Bone marrow (tissue), 2 donors: ENCODE data around the gene ZNF516.

ENCODE experiments used
- DNase-seq, 2 donors: peaks; one replicate each; lab custom pipeline; 2025; lab: John Stamatoyannopoulos, UW

The ZNF516 gene

DNA sequence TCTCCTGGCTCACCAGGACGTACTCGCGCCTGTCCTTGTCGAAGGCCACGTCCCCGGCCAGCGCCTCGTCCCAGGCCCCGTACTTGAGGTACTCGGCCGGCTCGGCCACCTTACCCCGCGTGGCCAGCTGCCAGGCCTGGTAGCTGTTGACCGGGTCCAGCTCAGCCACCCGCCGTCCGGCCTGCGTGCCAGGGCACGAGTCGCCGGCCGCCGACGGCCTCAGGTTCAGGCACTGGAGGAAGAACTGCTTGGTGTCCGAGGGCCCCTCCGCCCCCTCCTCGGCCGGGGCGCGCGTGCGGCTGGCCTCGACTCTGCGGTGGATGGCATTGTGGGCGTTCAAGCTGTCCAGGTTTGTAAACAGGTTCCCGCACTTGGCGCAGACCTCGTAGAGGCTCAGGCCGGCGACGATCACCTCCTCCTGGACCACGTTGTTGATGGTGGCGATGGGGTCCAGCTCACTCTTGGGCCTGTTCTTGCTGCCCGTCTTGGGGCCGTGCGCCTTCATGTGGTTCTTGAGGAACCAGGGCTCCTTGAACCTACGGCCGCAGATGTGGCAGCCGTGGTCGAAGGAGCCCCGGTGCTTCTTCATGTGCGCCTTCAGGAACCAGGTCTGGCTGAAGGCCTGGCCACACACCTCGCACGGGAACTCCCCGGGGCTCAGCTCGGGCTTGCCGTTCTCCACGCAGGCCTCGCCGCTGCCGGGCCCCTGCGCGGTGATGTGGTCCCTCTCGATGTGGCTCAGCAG, 53.2 kb downstream of the ZNF516 start:
- no peak for DNase-seq

DNA sequence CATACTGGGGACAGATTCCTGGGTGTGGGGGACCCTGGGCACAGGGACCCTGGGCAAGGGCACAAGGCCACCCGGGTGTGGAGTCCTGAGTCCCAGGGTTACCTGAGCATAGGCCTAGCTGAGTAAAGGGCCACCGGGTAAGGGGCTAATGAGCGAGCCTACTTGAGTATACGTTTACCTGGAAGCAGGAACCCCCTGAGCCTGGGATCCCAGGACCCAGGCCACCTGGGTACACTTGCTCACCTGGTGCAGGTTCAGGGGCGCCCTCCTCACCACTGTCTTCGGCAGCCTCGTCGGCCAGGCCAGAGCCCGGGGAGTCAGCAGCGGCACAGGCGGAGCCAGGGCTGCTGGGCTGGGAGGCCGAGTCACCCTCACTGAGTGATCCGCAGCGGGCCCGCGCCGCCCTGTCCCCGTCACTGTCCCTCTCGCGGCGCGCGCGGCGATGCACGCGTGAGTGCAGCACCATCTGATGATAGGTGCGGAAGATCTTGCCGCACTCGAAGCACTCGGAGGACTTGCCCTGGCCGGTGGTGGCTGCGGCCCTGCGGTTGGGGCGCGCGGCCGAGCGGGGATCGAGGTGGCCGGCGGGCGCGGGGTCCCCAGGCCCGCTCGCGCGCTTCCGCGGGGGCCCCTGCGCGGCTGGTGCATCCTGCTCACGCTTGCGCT, 53.9 kb downstream of the ZNF516 start:
- no peak for DNase-seq

GRCh38 chr18:76437910-76438309, 57.1 kb downstream of the ZNF516 start:
- DNase-seq = no peak

GRCh38 chr18:76437011-76437410, 58.0 kb downstream of the ZNF516 start:
- DNase-seq = no peak

GRCh38 chr18:76436342-76436741, 58.7 kb downstream of the ZNF516 start:
- DNase-seq = no peak

DNA sequence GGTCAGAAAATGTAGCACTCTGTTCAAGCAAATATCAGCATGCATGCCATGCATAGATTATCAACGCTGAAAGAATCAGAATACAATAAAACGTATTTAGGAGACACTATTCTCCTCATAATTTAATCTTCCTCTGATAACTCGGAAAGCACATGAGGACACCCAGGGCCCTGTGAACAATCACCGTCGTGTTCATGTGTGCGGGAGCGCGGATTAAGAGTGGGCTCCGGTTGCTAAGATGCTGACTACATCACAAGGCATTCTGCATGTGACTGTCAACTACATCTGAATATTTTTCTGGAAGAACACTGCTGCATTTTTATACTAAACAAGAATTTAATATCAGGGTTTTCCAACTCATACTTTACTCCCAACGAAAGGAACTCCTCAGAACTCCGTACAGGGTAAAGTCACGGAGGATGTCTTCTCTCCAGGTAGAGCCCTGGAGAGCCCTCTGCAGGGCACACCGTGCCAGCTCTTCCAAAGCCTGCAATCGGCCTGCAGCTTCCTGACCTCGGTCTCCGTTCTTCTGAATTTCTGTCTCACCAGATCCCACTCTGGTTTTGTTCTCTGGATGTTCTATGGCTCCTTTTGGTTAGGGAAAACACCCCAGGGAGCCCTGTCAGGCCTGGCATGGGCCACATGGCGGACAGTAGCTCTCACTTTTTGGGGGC, 59.6 kb downstream of the ZNF516 start:
- no peak for DNase-seq

GRCh38 chr18:76434452-76434851, 60.6 kb downstream of the ZNF516 start:
- no peak for DNase-seq

DNA sequence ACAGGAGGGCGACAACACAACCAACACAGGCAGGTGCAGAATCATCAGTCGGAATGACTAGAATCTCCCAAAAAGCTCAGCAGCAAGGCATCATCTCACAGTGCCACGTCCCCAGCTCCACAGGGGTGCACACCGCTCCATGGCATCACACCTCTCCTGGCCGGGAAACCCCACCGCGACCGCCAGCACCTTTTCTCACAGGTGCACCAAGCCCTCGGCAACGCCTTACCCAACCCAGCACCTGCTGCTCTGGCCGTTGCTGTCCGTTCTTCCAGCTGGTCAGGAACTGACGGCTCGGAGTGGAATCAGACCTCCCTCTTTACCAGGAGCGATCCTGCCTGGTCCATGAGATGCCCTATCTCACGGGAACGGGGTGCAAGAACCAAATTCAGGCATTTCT, 61.3 kb downstream of the ZNF516 start:
- DNase-seq = no peak

DNA sequence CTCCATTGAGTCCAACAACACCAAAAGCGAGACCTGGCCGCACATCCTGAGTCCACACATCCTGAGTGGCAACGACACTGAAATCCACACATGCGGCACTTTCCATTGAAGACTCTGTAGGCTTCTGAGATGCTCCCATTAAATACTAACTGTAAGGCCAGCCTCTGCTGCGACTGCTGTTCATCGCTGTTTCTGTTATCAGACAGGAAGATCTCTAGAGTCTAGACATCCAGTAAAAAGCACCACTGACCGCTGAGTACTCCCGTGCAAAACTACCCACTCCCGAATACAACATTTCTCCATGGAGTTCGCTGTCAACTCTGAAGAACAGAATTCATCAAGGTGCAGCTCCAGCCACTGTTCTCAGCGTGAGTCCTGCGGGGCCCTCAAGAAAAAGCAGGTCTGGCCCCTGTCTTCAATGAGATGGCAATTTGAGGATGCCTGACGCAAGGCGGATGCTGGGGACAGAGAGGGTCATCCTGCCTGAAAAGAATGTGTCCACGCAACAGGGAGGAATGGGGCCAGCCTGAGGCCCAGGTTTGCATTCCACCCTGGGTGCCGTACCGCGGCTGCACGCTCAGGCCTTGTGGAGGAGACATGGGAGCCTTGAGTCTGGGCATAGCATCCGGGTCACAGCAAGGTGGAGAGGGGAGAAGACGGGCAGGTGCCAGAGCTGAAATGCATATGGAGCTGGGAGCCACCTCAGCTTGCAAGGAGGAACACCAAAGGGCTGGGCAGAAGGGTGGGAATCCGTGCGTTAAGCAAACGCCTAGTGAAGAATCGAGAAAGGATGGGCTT, 61.9 kb downstream of the ZNF516 start:
- no peak for DNase-seq

DNA sequence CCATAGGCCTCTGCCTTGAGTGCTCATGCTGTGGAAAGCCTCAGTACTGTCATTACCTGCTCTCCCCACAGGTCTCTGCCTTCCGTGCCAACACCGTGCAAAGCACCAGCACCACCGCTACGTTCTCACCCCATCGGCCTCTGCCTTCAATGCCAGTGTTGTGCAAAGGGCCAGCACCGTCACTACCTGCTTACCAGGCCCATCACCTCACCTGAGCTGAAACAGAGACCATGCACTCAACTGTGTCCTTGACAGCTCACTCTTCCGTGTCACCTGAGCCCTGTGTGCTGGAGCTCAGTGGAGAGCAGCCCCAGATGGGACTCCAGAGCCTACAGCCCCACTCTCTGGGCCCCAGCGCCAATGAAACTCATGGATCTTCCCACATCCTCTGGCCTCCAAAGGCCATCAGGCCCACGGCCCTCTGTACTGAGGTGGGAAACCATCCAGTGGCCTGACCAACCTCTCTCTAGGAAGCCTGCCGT, 62.7 kb downstream of the ZNF516 start:
- no peak for DNase-seq

DNA sequence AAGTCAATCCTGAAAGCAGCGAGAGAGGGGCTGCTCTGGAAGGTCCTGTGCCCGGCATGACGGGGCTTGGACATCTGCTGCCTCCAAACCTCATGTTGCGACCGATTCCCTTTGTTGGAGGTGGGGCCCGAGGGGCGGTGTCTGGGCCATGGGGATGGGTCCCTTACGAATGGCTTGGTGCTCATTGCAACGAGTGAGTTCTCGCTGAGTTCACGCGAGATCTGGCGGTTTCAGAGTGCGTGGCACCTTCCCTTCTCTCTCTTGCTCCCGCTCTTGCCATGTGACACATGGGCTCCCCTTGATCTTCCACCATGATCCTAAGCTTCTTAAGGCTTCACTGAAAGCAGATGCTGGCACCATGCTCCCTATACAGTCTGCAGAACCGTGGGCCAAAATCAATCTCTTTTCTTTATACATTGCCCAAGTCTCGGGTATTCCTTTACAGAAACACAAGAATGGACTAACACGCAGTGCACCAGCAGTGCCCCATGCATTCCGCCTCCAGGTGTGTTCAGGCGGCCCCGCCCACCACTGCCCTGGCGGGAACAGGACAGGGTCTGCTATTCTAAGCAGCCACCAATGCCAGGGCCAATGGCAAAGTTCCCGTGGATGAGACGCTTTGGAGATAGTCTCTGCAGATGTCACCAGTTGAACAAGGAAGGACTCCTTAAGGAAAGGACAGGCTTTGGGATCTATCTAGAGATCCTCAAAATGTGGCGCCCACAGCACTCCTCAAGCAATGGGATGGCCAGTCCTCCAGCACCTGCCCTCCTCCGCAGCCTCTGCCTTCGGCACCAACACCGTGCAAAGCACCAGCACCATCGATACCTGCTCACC, 63.4 kb downstream of the ZNF516 start:
- no peak for DNase-seq

- no peak for DNase-seq
Observed at GRCh38 chr18:76430636-76431035, 64.4 kb downstream of the ZNF516 start.

DNA sequence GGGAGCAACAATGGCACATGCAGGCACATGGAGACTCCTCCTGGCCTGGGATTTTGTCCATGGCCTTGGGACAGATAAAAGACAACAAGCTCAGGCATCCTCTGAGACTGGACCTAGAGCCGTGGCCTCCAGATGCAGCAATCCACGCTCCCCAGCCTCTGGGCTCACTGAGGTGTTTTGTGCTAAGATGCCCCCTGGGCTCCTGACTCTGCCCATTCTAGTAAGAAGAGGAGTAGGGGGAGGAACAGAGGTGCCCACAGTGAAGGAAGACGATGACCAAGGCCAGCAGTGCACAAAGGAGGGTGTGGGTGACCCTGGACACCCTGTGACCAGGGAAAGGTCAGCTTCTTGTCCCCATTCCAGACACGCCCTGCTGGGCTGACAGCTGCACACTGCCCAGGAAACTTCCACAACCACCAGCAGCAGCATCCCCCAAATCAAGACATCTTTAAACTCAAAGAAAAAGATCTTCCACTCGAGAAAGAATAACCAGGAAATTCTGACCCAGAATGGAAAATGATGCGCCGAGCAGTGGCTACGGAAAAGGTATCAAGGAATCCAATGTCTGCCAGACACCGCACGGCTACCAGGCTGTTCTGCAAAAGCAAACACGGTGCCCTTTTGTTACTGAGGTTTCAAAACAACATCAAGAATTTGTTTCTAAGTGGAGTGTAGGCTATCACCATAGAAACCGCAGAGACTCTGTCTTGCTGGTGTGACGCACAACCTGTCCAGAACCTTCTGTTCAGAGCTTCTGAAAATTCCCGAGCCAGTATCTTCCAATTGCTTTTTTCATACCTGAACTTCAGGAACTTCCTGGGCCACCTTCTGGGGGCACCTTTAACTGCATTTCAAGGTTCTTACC, 65.5 kb downstream of the ZNF516 start:
- DNase-seq = no peak

DNA sequence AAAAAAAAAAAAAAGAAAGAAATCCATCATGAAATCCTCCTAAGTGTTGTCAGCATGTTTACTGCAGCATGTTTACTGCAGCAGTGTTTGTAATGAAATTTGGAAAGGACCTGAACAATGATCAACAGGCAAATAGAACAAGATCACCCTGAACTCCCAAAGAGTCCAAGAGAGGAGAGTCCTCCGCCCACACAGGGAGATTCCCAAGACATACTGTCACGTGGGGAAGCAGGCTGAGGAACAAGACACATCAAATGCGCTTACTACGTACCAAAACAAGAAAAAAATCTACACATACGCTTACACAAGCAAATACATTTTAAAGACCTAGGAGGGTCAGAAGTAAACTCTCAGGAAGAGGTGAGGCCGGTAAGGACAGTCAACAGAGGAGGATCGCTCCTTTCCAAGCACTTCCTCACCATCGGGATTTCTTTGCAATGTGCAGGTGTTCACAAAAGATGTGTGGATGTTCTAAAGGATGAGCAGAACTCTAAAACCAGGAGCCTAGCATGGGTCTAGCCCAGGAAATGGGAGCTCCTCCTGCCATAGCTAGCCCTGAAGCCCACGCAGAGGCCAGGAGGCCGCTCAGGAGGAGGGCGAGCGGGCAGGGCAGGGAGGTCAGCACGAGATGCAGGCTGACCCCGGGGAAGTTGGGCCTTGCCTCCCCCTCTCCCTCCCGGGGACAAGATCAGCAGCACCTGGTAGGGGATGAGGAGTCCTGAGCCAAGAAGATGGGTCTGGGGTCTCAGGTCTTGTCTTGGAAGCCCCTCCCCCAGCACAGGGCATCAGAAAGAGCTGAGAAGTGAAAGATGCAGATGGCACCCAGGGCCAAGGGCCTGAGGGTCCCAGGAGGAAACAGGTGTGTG, 66.4 kb downstream of the ZNF516 start:
- DNase-seq = no peak

DNA sequence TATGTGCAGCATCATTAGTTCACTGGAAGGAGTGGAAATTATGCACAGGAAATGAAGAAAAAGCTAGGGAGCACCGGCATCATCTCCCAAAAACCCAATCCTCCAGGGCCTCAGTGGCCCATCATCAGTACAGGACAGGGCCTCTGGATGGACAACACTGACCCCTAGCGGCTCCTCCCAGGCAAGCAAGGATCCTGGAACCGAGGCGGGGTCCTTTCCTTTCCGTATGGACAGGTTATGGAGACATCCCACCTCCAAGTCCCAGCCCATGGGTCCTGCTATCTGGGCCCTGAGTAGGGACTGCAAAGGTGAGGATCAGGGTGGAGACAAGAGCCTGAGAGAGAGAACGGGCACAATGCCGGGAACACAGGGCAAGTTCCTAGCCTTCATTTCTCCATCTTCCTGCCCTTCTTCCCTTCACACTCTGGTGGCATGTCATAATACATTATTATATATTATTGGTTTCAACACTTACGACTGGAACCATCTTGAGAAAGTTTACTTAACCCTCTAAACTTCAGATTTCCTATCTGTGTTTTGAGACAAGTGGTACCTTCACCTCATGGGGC, 68.2 kb downstream of the ZNF516 start:
- no peak for DNase-seq

DNA sequence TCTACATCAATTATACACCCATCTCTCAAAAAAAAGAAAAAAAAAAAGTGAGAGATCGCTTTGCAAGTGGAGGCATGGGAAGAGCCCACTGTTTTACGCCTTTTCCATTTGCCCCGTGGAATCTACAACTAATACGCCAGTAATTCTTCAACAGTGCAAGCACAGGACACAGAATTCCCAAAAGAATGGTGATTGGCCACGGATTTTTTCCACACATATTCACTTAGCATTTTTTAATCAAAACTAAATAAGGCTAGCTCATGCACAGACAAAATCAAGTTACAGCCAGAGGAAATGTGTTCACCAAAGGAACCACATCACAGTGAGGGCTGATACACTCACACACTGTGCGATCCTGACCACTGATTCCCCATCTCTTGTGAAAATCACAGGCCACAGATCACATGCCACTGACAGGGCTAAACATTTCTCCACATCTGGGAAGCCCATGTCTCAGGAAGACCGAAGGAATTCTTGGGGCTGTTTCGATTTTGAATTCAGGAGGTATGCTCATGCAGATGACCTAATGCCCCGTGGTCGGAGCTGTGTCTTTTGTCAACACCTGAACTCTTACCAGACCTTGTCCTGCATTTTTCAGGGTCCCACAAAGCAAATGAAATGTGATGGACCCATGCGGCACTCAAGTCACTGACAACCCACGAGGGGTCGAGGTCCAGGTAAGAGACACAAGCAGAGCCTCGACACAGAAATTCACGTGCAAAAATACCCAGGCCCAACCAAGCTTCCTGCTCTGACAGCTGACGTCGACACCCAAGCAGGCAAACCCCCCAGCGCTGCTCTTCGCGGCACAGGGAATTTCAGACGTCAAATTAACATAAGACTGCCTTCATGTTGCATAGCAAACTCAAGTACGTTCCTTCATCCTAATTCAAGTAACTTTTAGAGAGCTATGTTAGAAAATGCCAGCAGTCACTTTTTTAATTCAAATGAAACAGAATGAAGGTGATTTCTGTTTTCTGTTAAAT, 69.6 kb downstream of the ZNF516 start:
- DNase-seq = no peak

- no peak for DNase-seq
Observed at GRCh38 chr18:76422838-76423237, 72.2 kb downstream of the ZNF516 start.

DNA sequence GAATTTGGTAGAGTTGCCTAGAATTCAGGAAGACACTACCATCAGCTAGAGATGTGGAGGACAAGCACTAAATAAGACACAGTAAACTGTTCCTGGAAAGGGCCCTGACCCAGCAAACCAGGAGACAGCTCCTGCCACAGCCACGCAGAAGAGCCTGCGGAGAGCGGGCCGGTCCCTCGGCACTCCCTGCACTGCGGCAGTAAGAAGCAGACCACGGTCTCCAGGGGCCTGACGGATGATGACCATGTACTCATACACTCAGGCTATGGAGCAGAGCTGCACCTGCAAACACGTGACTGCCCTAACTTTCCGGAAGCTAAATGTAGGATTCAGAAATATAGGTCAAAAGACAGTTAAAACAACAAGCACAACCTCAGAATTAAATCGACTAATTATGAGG, 72.9 kb downstream of the ZNF516 start:
- DNase-seq = no peak
